ENCODE results near the gene B4GALT5.
A peak's percentile ranks its signal among the peaks of the same experiment; 100 is the strongest.

B4GALT5 gene

GRCh38 chr20:49677777-49678758 lies 35.6 kb downstream of the B4GALT5 start:
- TF ChIP-seq TAF1 (IDR thresholded peaks at IDR 0.05; ENCODE audit: borderline replicate concordance, insufficient read depth, low read length), result no peak
- peak; percentile 65; the same call in 1 of the 2 replicates for TF ChIP-seq SIN3A (IDR thresholded peaks at IDR 0.05; ENCODE audit: borderline replicate concordance, insufficient read depth, low read length)

DNA sequence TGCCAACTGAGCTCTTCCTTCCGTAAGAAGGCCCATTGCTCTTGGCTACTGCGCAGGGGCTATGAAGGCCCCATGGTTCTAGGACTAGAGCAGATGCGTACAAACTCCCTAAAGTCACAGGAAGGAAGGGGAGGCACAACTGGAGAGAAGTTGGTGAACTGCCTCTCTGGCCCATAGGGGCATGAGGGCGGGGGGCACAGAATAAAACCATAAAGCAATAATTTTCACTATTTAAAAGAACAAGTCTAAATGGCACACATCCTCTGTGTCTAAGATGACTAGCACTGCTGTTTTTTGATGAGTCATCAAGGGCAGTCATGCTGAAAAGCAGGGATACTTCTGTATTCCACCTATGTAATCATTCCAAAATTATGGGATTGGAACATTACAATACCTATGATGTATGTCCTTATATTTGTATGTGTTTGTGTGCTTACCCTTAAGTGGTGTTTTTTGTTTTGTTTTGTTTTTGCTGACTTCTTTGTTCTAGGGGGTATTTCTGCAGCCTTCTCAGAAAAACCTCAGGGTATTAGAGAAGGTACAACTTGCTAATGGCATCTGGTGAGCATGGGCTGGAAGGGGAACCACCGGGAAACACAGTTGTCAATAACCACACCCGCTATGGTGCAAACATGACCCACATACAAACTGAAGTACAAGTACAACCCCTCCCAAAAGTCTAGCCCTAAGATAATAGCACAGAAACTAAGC lies 36.9 kb downstream of the B4GALT5 start:
- TF ChIP-seq POLR2AphosphoS5 (IDR thresholded peaks at IDR 0.05; ENCODE audit: low read depth, low read length) (no peak), FOXP2 (optimal IDR thresholded peaks at IDR 0.05; ENCODE audit: borderline replicate concordance, extremely low read depth, extremely low read length, insufficient read depth) (no peak), TAF1 (IDR thresholded peaks at IDR 0.05; ENCODE audit: borderline replicate concordance, insufficient read depth, low read length) (no peak), REST (IDR thresholded peaks at IDR 0.05; ENCODE audit: insufficient read depth in 1 of 2, low read depth in 2 of 2, low read length in 2 of 2) (no peak), SIN3A (IDR thresholded peaks at IDR 0.05; ENCODE audit: borderline replicate concordance, insufficient read depth, low read length) (no peak)

GRCh38 chr20:49675368-49676151 lies 38.1 kb downstream of the B4GALT5 start:
- TF ChIP-seq SIN3A (IDR thresholded peaks at IDR 0.05; ENCODE audit: borderline replicate concordance, insufficient read depth, low read length) (no peak), REST (IDR thresholded peaks at IDR 0.05; ENCODE audit: insufficient read depth in 1 of 2, low read depth in 2 of 2, low read length in 2 of 2) (no peak), TAF1 (IDR thresholded peaks at IDR 0.05; ENCODE audit: borderline replicate concordance, insufficient read depth, low read length) (no peak), POLR2AphosphoS5 (IDR thresholded peaks at IDR 0.05; ENCODE audit: low read depth, low read length) (no peak), FOXP2 (optimal IDR thresholded peaks at IDR 0.05; ENCODE audit: borderline replicate concordance, extremely low read depth, extremely low read length, insufficient read depth) (no peak)

DNA sequence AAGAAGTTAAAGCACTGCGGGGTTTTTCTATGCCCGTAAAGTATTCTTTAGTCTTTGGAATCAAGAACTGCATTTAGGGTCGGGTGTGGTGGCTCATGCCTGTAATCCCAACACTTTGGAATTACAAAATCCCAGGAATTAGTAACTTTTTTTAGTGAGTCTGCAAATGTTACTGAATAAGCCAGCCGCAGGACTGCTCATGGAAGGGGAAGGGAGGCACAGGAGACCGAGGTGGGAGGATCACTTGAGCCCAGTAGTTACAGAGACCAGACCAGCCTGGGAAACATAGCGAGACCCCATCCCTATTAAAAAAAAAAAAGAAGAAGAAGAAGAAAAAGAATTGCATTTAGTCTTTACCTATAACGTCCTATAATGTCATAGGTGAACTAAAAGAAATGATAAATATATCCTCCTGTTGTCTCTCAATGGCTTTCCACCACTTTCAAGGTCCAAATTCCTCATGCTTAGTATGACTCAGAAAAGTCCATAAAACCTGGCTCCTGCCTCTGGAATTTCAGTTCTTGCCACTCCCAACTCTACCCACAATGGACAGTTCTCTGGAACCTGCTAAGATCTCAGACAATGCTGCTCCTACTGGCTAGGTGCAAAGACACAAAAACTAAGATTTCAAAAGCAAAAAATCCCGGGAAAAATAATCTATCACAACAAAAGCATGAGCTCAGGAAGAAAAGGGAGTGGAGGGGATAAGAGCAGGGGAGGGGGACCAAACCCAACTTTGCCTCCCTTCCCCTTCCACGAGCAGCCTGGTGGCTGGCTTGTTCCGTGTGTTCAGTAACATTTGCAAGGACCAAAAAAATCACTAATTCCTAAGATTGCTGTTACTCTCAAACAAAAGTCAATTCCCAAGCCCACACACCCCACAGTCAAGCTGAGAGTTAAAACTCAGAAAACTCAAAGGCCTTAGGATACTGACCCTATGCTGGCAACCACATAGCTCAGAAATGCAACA lies 39.0 kb downstream of the B4GALT5 start:
- TF ChIP-seq SIN3A (IDR thresholded peaks at IDR 0.05; ENCODE audit: borderline replicate concordance, insufficient read depth, low read length), result no peak
- peak in 1 of 2 experiments; percentile 19; a peak in 1 of 4 replicates for TF ChIP-seq REST (IDR thresholded peaks at IDR 0.05; ENCODE audit: insufficient read depth in 1 of 2, low read depth in 2 of 2, low read length in 2 of 2)

Data from PFSK-1 (cell line).